ENCODE measurements around the gene GRIK5.

DNA sequence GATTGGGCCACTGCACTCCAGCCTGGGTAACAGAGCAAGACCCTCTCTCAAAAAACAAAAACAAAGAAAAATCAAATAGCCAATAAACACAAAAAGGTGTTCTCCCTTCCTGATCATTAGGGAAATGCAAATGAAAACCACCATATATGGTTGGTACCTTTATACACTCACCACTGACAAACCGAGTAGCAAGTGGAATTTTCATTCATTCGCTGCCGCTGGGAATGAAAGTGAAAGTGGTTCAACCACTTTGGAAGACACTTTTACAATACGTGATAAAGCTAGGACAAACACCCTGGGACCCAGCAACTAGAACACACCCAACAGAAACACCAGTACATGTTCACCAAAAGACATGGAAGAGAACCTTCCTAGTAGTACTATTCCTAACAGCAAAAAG lies 21.0 kb downstream of the GRIK5 start:
- TF ChIP-seq, protein P1, sequence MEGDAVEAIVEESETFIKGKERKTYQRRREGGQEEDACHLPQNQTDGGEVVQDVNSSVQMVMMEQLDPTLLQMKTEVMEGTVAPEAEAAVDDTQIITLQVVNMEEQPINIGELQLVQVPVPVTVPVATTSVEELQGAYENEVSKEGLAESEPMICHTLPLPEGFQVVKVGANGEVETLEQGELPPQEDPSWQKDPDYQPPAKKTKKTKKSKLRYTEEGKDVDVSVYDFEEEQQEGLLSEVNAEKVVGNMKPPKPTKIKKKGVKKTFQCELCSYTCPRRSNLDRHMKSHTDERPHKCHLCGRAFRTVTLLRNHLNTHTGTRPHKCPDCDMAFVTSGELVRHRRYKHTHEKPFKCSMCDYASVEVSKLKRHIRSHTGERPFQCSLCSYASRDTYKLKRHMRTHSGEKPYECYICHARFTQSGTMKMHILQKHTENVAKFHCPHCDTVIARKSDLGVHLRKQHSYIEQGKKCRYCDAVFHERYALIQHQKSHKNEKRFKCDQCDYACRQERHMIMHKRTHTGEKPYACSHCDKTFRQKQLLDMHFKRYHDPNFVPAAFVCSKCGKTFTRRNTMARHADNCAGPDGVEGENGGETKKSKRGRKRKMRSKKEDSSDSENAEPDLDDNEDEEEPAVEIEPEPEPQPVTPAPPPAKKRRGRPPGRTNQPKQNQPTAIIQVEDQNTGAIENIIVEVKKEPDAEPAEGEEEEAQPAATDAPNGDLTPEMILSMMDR (IDR thresholded peaks at IDR 0.05; ENCODE audit: poor library complexity, severe bottlenecking): no peak
- TF ChIP-seq EZH2 (IDR thresholded peaks at IDR 0.05; ENCODE audit: borderline replicate concordance, insufficient read depth, low read length, poor library complexity, severe bottlenecking) (no peak), EP300 (conservative IDR thresholded peaks at IDR 0.05; ENCODE audit: poor library complexity, severe bottlenecking) (no peak), SMC3 (conservative IDR thresholded peaks at IDR 0.05; ENCODE audit: poor library complexity) (no peak)
